K562 (cell line): Measurements from ENCODE around the gene ZNF429. TPM values are rescaled to one million over a fixed set of nuclear protein-coding genes. Genes with fewer than 3 reads are reported as not detected.

ENCODE experiments used
- ARID1B ChIP-seq: fragments of 450-650 bp; IDR thresholded peaks from 2 replicates; pipeline ENCODE4 v1.6.1; 2016; ENCODE audit warnings: antibody characterized with exemption, mild to moderate bottlenecking, inconsistent platforms
- CTBP1 ChIP-seq: fragments of 450-650 bp; IDR thresholded peaks from 2 replicates; pipeline ENCODE4 v1.6.1; 2016; ENCODE audit warnings: borderline replicate concordance
- FOXK2 ChIP-seq, 2 experiments: fragments of 450-650 bp; IDR thresholded peaks in 1 of 2; conservative IDR thresholded peaks in 1 of 2; 2 replicates each; pipeline ENCODE4 v1.6.1; 2016; ENCODE audit warnings: low read depth in 2 of 2, mild to moderate bottlenecking in 1 of 2
- MTA1 ChIP-seq: fragments of 450-650 bp; IDR thresholded peaks from 2 replicates; pipeline ENCODE4 v1.6.1; 2017; ENCODE audit warnings: borderline replicate concordance
- SRSF7 ChIP-seq: fragments of 200-400 bp; formaldehyde crosslinking; optimal IDR thresholded peaks from 2 replicates; pipeline ENCODE3; 2017; ENCODE audit warnings: mild to moderate bottlenecking, low read depth, low read length
- YY1 ChIP-seq, 3 experiments: IDR thresholded peaks; 2 replicates each; pipeline ENCODE4 v1.6.1; 2011; ENCODE audit warnings: low read length in 2 of 3, mild to moderate bottlenecking in 2 of 3, moderate library complexity in 2 of 3, borderline replicate concordance in 1 of 3, control low read depth in 1 of 3, low read depth in 1 of 3; ENCODE audit not compliant: insufficient read depth in 3 of 3, insufficient replicate concordance in 2 of 3, control insufficient read depth in 1 of 3, insufficient read length in 1 of 3; ENCODE audit errors: extremely low read depth in 1 of 3
- ZNF133 ChIP-seq: fragments of 250-450 bp; sonication (Bioruptor Pico); IDR thresholded peaks from 2 replicates; pipeline ENCODE4 v1.4.0; 2020; ENCODE audit warnings: mild to moderate bottlenecking
- ZNF134 ChIP-seq: fragments of 250-450 bp; sonication (Bioruptor Pico); conservative IDR thresholded peaks from 2 replicates; pipeline ENCODE4 v1.4.0; 2020
- ZNF165 ChIP-seq: fragments of 250-450 bp; sonication (Bioruptor Pico); IDR thresholded peaks from 2 replicates; pipeline ENCODE4 v1.4.0; 2020; ENCODE audit warnings: borderline replicate concordance
- polyA plus RNA-seq, 8 experiments: library from polyadenylated mRNA; depleted of rRNA in 4 of 8; stranded (reverse) in 5 of 8; unstranded in 3 of 8; fragments of >200 nt; fragmentation: Nextera tagmentation in 2 of 8; fragmentation: Illumina TruSeq in 1 of 8; extraction: Ambion mirVana in 2 of 8; extraction: Trizol in 1 of 8; gene quantifications; 2 replicates each; pipeline versions ENCODE4 v1.2.1 to v1.2.3, GENCODE V29; 2011 to 2014; ENCODE audit warnings: inconsistent platforms in 1 of 8, missing spikeins in 1 of 8
- total RNA-seq, 7 experiments: library from RNA; depleted of rRNA in 6 of 7; stranded (reverse); fragments of >200 nt in 6 of 7; fragmentation: Illumina TruSeq in 2 of 7; extraction: Trizol in 2 of 7; gene quantifications; 2 replicates each; pipeline versions ENCODE4 v1.2.1 to v1.2.3, GENCODE V29; 2011 to 2021; ENCODE audit warnings: low replicate concordance in 1 of 7
- TF ChIP-seq, protein P1 (sequence below): fragments of 450-650 bp; IDR thresholded peaks from 2 replicates; pipeline ENCODE4 v1.6.1; 2016; ENCODE audit warnings: mild to moderate bottlenecking, moderate library complexity
- TF ChIP-seq, protein P2 (sequence below), 2 experiments: IDR thresholded peaks; 2 replicates each; pipeline ENCODE4 v1.6.1; 2011; ENCODE audit warnings: borderline replicate concordance in 1 of 2, control low read depth in 1 of 2, low read depth in 1 of 2, low read length in 1 of 2, mild to moderate bottlenecking in 1 of 2, mixed read lengths in 1 of 2, moderate library complexity in 1 of 2; ENCODE audit not compliant: insufficient read depth in 1 of 2, insufficient read length in 1 of 2, poor library complexity in 1 of 2, severe bottlenecking in 1 of 2; ENCODE audit errors: extremely low read depth in 1 of 2
- TF ChIP-seq, protein P3 (sequence below): sonication (generic); formaldehyde crosslinking; IDR thresholded peaks from 2 replicates; pipeline ENCODE4 v1.8.1; 2022; ENCODE audit warnings: missing genetic modification reagents

The ZNF429 gene
- total and polyA plus RNA-seq, 9 of the 15 experiments (the other 6 are each of a cell fraction or from before 2014, with no cell fraction given): 11.4 to 24.5 (median 16.3) TPM

GRCh38 chr19:21603431-21604231, 98.2 kb downstream of the ZNF429 start (continued):
- TF ChIP-seq, protein P1, sequence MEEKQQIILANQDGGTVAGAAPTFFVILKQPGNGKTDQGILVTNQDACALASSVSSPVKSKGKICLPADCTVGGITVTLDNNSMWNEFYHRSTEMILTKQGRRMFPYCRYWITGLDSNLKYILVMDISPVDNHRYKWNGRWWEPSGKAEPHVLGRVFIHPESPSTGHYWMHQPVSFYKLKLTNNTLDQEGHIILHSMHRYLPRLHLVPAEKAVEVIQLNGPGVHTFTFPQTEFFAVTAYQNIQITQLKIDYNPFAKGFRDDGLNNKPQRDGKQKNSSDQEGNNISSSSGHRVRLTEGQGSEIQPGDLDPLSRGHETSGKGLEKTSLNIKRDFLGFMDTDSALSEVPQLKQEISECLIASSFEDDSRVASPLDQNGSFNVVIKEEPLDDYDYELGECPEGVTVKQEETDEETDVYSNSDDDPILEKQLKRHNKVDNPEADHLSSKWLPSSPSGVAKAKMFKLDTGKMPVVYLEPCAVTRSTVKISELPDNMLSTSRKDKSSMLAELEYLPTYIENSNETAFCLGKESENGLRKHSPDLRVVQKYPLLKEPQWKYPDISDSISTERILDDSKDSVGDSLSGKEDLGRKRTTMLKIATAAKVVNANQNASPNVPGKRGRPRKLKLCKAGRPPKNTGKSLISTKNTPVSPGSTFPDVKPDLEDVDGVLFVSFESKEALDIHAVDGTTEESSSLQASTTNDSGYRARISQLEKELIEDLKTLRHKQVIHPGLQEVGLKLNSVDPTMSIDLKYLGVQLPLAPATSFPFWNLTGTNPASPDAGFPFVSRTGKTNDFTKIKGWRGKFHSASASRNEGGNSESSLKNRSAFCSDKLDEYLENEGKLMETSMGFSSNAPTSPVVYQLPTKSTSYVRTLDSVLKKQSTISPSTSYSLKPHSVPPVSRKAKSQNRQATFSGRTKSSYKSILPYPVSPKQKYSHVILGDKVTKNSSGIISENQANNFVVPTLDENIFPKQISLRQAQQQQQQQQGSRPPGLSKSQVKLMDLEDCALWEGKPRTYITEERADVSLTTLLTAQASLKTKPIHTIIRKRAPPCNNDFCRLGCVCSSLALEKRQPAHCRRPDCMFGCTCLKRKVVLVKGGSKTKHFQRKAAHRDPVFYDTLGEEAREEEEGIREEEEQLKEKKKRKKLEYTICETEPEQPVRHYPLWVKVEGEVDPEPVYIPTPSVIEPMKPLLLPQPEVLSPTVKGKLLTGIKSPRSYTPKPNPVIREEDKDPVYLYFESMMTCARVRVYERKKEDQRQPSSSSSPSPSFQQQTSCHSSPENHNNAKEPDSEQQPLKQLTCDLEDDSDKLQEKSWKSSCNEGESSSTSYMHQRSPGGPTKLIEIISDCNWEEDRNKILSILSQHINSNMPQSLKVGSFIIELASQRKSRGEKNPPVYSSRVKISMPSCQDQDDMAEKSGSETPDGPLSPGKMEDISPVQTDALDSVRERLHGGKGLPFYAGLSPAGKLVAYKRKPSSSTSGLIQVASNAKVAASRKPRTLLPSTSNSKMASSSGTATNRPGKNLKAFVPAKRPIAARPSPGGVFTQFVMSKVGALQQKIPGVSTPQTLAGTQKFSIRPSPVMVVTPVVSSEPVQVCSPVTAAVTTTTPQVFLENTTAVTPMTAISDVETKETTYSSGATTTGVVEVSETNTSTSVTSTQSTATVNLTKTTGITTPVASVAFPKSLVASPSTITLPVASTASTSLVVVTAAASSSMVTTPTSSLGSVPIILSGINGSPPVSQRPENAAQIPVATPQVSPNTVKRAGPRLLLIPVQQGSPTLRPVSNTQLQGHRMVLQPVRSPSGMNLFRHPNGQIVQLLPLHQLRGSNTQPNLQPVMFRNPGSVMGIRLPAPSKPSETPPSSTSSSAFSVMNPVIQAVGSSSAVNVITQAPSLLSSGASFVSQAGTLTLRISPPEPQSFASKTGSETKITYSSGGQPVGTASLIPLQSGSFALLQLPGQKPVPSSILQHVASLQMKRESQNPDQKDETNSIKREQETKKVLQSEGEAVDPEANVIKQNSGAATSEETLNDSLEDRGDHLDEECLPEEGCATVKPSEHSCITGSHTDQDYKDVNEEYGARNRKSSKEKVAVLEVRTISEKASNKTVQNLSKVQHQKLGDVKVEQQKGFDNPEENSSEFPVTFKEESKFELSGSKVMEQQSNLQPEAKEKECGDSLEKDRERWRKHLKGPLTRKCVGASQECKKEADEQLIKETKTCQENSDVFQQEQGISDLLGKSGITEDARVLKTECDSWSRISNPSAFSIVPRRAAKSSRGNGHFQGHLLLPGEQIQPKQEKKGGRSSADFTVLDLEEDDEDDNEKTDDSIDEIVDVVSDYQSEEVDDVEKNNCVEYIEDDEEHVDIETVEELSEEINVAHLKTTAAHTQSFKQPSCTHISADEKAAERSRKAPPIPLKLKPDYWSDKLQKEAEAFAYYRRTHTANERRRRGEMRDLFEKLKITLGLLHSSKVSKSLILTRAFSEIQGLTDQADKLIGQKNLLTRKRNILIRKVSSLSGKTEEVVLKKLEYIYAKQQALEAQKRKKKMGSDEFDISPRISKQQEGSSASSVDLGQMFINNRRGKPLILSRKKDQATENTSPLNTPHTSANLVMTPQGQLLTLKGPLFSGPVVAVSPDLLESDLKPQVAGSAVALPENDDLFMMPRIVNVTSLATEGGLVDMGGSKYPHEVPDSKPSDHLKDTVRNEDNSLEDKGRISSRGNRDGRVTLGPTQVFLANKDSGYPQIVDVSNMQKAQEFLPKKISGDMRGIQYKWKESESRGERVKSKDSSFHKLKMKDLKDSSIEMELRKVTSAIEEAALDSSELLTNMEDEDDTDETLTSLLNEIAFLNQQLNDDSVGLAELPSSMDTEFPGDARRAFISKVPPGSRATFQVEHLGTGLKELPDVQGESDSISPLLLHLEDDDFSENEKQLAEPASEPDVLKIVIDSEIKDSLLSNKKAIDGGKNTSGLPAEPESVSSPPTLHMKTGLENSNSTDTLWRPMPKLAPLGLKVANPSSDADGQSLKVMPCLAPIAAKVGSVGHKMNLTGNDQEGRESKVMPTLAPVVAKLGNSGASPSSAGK: no peak
- TF ChIP-seq FOXK2 (conservative IDR thresholded peaks at IDR 0.05 in 1 of 2, IDR thresholded peaks at IDR 0.05 in 1 of 2; ENCODE audit: low read depth in 2 of 2) (no peak), ZNF165 (CRISPR knock-in tag) (peak; percentile 72), ZNF134 (CRISPR knock-in tag) (peak; percentile 49; the same call in 1 of the 2 replicates), ARID1B (0 out of 2 replicates have a peak, but pooled peaks have one; percentile 7), YY1 (IDR thresholded peaks at IDR 0.05; ENCODE audit: borderline replicate concordance in 1 of 3, control insufficient read depth in 1 of 3, extremely low read depth in 1 of 3, insufficient read depth in 3 of 3, insufficient read length in 1 of 3, insufficient replicate concordance in 2 of 3, low read depth in 1 of 3, low read length in 2 of 3) (no peak), SRSF7 (no peak), CTBP1 (no peak), MTA1 (no peak), ZNF133 (CRISPR knock-in tag) (0 out of 2 replicates have a peak, but pooled peaks have one; percentile 41)
- TF ChIP-seq, protein P2, sequence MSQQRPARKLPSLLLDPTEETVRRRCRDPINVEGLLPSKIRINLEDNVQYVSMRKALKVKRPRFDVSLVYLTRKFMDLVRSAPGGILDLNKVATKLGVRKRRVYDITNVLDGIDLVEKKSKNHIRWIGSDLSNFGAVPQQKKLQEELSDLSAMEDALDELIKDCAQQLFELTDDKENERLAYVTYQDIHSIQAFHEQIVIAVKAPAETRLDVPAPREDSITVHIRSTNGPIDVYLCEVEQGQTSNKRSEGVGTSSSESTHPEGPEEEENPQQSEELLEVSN (IDR thresholded peaks at IDR 0.05; ENCODE audit: borderline replicate concordance in 1 of 2, extremely low read depth in 1 of 2, insufficient read depth in 1 of 2, insufficient read length in 1 of 2, low read depth in 1 of 2, low read length in 1 of 2, poor library complexity in 1 of 2, severe bottlenecking in 1 of 2): no peak
- TF ChIP-seq, protein P3, sequence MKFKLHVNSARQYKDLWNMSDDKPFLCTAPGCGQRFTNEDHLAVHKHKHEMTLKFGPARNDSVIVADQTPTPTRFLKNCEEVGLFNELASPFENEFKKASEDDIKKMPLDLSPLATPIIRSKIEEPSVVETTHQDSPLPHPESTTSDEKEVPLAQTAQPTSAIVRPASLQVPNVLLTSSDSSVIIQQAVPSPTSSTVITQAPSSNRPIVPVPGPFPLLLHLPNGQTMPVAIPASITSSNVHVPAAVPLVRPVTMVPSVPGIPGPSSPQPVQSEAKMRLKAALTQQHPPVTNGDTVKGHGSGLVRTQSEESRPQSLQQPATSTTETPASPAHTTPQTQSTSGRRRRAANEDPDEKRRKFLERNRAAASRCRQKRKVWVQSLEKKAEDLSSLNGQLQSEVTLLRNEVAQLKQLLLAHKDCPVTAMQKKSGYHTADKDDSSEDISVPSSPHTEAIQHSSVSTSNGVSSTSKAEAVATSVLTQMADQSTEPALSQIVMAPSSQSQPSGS (CRISPR knock-in tag): no peak
